A673 (cell line): ENCODE results near the gene USPL1.

ENCODE experiments used
- CTCF ChIP-seq: fragments of 300-800, 200-600 bp; sonication (generic); conservative IDR thresholded peaks from 2 replicates; pipeline ENCODE4 v1.5.1; 2017; ENCODE audit warnings: low read depth, mild to moderate bottlenecking, antibody characterized with exemption, low read length, moderate library complexity, mixed read lengths
- EZH2 ChIP-seq: fragments of 200-600 bp; sonication (generic); IDR thresholded peaks from 2 replicates; pipeline ENCODE4 v1.6.1; 2017; ENCODE audit warnings: borderline replicate concordance, low read depth, mild to moderate bottlenecking, mixed read lengths, antibody characterized with exemption, low read length; ENCODE audit not compliant: poor library complexity, severe bottlenecking

GRCh38 chr13:30654430-30654829, 36.7 kb downstream of the USPL1 start:
- TF ChIP-seq CTCF, result no peak
- TF ChIP-seq EZH2, result no peak
